Loucy (cell line): ENCODE data around the gene SSH2.

Experiments
- CTCF ChIP-seq: fragments of 200-600 bp; sonication (generic); conservative IDR thresholded peaks from 2 replicates; pipeline ENCODE4 v1.5.1; 2014; ENCODE audit warnings: mild to moderate bottlenecking, antibody characterized with exemption, low read length
- EZH2phosphoT487 ChIP-seq: fragments of 200-600 bp; IDR thresholded peaks from 2 replicates; pipeline ENCODE4 v1.6.1; 2018; ENCODE audit warnings: antibody characterized with exemption, mild to moderate bottlenecking, moderate library complexity, borderline replicate concordance

- TF ChIP-seq EZH2phosphoT487 (no peak), CTCF (no peak)
Observed at GRCh38 chr17:29764217-29764616, 165.8 kb downstream of the SSH2 start.
